GM19035 (cell line): ENCODE results near the gene GRAMD1A.
"Not testable (repeated sequence)": the region's sequence is repeated elsewhere in the genome, so short reads cannot be mapped to it uniquely, and the experiment has no call there.

Source experiments
- ATAC-seq: cut with Tn5 transposase; IDR thresholded peaks from one replicate; pipeline ENCODE4 v1.9.1; 2021; ENCODE audit not compliant: unreplicated experiment

GRAMD1A gene

GRCh38 chr19:35015954-35016351 is 15.8 kb downstream of the GRAMD1A start:
- no peak for ATAC-seq

- ATAC-seq, result no peak
Observed at GRCh38 chr19:35017507-35017906, 17.4 kb downstream of the GRAMD1A start.

- ATAC-seq, result no peak
Observed at GRCh38 chr19:35018379-35018778, 18.3 kb downstream of the GRAMD1A start.

- no peak for ATAC-seq
Observed at GRCh38 chr19:35019144-35019543, 19.0 kb downstream of the GRAMD1A start.

- no peak for ATAC-seq
Observed at GRCh38 chr19:35021016-35021415, 20.9 kb downstream of the GRAMD1A start.

- no peak for ATAC-seq
Observed at GRCh38 chr19:35021596-35021995, 21.5 kb downstream of the GRAMD1A start.

- no peak for ATAC-seq
Observed at GRCh38 chr19:35022460-35022859, 22.3 kb downstream of the GRAMD1A start.

- no peak for ATAC-seq
Observed at GRCh38 chr19:35023428-35023827, 23.3 kb downstream of the GRAMD1A start.

GRCh38 chr19:35024095-35024494 is 24.0 kb downstream of the GRAMD1A start:
- ATAC-seq, result no peak

GRCh38 chr19:35025969-35026368 is 25.8 kb downstream of the GRAMD1A start:
- no peak for ATAC-seq

- ATAC-seq, result no peak
Observed at GRCh38 chr19:35026418-35026817, 26.3 kb downstream of the GRAMD1A start.

GRCh38 chr19:35027009-35027408 is 26.9 kb downstream of the GRAMD1A start:
- no peak for ATAC-seq

- ATAC-seq, result no peak
Observed at GRCh38 chr19:35027851-35028599, 27.9 kb downstream of the GRAMD1A start.

- not testable (repeated sequence) for ATAC-seq
Observed at GRCh38 chr19:35028600-35028885, 28.4 kb downstream of the GRAMD1A start.

GRCh38 chr19:35029275-35029736 is 29.2 kb downstream of the GRAMD1A start:
- not testable (repeated sequence) for ATAC-seq

- no peak for ATAC-seq
Observed at GRCh38 chr19:35029737-35030256, 29.7 kb downstream of the GRAMD1A start.

GRCh38 chr19:35030257-35031071 is 30.3 kb downstream of the GRAMD1A start, which contains the start of gene SCN1B:
TSS of gene SCN1B (plus strand) at chr19:35030470. CDS start at chr19:35030821, 351 bp downstream.
- ATAC-seq, result no peak

- no peak for ATAC-seq
Observed at GRCh38 chr19:35031072-35031881, 31.2 kb downstream of the GRAMD1A start.

GRCh38 chr19:35032356-35032865 is 32.3 kb downstream of the GRAMD1A start:
- no peak for ATAC-seq

- no peak for ATAC-seq
Observed at GRCh38 chr19:35033067-35034004, 33.2 kb downstream of the GRAMD1A start.
